H7 (cell line): ENCODE data around the gene SPATA19. TPM values are rescaled to one million over a fixed set of nuclear protein-coding genes. Genes with fewer than 3 reads are reported as not detected.

Source experiments
- DNase-seq: peaks from one replicate; pipeline ENCODE4 v3.0.0; 2012
- H3K27me3 ChIP-seq: 2 replicates; pipeline ENCODE4 v1.6.0; 2011; ENCODE audit warnings: mild to moderate bottlenecking, low read length; ENCODE audit not compliant: control insufficient read depth, insufficient read depth
- H3K36me3 ChIP-seq: replicated peaks from 2 replicates; pipeline ENCODE4 v1.5.1; 2011; ENCODE audit warnings: low read length; ENCODE audit not compliant: control insufficient read depth, insufficient read depth
- H3K4me3 ChIP-seq: 2 replicates; pipeline ENCODE4 v1.5.1; 2011; ENCODE audit warnings: low read depth, mild to moderate bottlenecking, control low read depth, low read length, moderate library complexity; ENCODE audit not compliant: insufficient read depth
- total RNA-seq: library from RNA; depleted of rRNA; stranded (reverse); fragments of >200 nt; shearing (Covaris generic); gene quantifications from 2 replicates; pipeline ENCODE4 v1.2.3, GENCODE V29; 2014

The SPATA19 gene
- total RNA-seq, 1 experiment from 2014 or later: not detected

- peak; percentile 84 for DNase-seq
- no peaks in the 10 kb centered on the region for H3K27me3 ChIP-seq
- no peak overlapping the region for H3K4me3 ChIP-seq
- H3K36me3 ChIP-seq: no peaks in the 10 kb centered on the region
These were observed 14.1 kb downstream of the SPATA19 start for GRCh38 chr11:133830931-133831907.

GRCh38 chr11:133829566-133829965 lies 15.7 kb downstream of the SPATA19 start:
- DNase-seq: no peak
- no peak overlapping the region for H3K4me3 ChIP-seq
- H3K27me3 ChIP-seq: no peaks in the 10 kb centered on the region; the same call in 1 of the 2 replicates
- H3K36me3 ChIP-seq: no peaks in the 10 kb centered on the region

GRCh38 chr11:133828871-133829270 lies 16.4 kb downstream of the SPATA19 start:
- H3K36me3 ChIP-seq: no peaks in the 10 kb centered on the region
- no peaks in the 10 kb centered on the region; the same call in 1 of the 2 replicates for H3K27me3 ChIP-seq
- no peak overlapping the region for H3K4me3 ChIP-seq
- no peak for DNase-seq

- H3K36me3 ChIP-seq: no peaks in the 10 kb centered on the region
- no peaks in the 10 kb centered on the region; the same call in 1 of the 2 replicates for H3K27me3 ChIP-seq
- H3K4me3 ChIP-seq: no peak overlapping the region
- DNase-seq: no peak
These were observed 17.8 kb downstream of the SPATA19 start for GRCh38 chr11:133827556-133827955.

DNA sequence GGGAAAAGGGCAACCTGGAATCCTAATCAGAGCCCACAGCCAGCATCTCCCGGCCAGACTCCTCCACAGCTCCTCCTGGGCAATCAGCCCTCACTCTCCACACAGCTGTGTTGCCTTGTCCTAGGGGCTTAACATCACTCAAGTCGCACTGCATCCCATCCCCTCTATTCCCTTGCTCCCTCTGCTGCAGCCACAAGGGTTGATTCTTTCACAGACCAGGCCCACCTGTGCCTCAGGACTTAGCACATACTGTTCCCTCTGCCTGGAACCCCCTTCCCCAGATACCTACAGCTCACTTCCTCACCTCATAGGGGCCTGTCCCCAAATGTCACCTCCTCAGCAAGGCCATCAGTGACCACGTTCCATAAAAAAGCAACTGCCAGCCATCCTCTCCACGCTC lies 18.4 kb downstream of the SPATA19 start:
- DNase-seq: no peak
- no peaks in the 10 kb centered on the region; the same call in 1 of the 2 replicates for H3K27me3 ChIP-seq
- H3K4me3 ChIP-seq: no peak overlapping the region
- H3K36me3 ChIP-seq: no peaks in the 10 kb centered on the region

GRCh38 chr11:133825666-133826065 lies 19.6 kb downstream of the SPATA19 start:
- H3K36me3 ChIP-seq: no peaks in the 10 kb centered on the region
- H3K4me3 ChIP-seq: no peak overlapping the region
- no peaks in the 10 kb centered on the region; the same call in 1 of the 2 replicates for H3K27me3 ChIP-seq
- DNase-seq: no peak

DNA sequence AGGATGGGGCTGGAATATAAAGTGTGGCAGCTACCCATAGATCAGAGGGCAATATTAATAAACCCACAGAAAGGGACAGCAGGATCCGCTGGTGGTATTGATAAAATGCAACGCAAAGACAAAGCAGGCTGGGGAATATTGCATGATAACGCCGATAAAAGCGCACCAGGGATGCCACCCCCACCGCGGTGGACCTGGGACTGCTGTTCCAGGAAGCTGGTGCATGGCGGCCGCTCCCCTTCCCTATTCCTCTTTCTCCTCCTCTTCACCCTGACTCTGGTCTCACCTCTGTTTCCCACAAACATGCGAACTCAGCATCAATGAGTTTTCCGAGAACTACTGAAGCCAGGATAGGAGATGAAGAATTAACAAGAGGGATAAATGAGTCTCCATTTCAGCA lies 20.2 kb downstream of the SPATA19 start:
- Histone ChIP-seq H3K4me3 (no peak overlapping the region), H3K27me3 (no peaks in the 10 kb centered on the region; the same call in 1 of the 2 replicates), H3K36me3 (no peaks in the 10 kb centered on the region)
- no peak for DNase-seq

DNA sequence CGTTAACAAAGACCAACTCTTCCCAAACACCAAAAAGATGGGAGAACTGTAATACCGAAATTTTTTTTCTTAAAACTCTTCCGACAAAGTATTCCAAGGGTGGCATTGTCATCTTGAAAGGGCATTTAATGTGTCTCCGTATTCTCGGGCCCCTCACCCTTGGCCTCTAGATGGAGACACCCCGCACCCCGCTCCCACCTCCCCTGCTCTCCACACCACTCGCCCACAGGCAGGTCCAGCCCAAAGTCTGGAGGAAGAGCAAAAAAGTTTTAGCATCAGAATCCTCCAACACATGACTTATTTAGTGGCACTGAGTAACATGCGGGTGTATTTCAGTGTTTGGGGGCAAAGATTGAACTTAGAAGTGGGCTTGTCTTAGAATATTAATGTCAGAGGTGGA lies 20.7 kb downstream of the SPATA19 start:
- Histone ChIP-seq H3K4me3 (no peak overlapping the region), H3K27me3 (no peaks in the 10 kb centered on the region; the same call in 1 of the 2 replicates), H3K36me3 (no peaks in the 10 kb centered on the region)
- peak; percentile 73 for DNase-seq

- Histone ChIP-seq H3K4me3 (no peak overlapping the region), H3K27me3 (no peaks in the 10 kb centered on the region; the same call in 1 of the 2 replicates), H3K36me3 (no peaks in the 10 kb centered on the region)
- no peak for DNase-seq
These were observed 21.7 kb downstream of the SPATA19 start for GRCh38 chr11:133823614-133824013.

- Histone ChIP-seq H3K27me3 (no peaks in the 10 kb centered on the region; the same call in 1 of the 2 replicates), H3K4me3 (no peak overlapping the region), H3K36me3 (no peaks in the 10 kb centered on the region)
- DNase-seq: no peak
These were observed 22.1 kb downstream of the SPATA19 start for GRCh38 chr11:133823211-133823610.

GRCh38 chr11:133821776-133822175 lies 23.5 kb downstream of the SPATA19 start:
- no peaks in the 10 kb centered on the region for H3K36me3 ChIP-seq
- DNase-seq: peak; percentile 90
- no peaks in the 10 kb centered on the region; the same call in 1 of the 2 replicates for H3K27me3 ChIP-seq
- H3K4me3 ChIP-seq: no peak overlapping the region

DNA sequence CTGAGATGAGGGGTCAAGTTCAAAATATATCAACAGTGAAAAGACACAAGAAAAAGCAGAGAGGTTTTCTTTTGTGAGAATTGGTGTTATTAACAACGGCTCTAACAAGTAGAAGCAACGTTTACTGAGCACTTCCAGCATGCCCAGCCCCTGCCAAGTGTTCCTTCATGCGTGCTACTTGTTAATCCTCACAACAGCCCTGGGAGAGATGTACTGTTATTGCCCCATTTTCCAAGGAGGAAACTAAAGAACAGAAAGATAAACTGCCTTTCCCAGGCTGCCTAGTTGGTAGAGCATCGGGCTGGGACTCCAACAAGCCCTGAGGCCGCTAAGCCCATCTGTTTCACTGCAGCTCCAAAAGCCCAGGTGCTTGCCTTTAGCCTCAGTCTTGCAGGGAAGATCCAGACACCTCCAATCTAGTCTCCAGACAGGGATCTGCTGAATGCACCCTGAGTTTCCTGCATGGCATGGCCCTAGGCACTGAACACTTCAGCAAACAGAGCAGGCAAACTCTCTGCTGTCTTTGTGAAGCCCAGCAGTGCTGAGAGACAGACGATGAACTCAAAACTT lies 25.5 kb downstream of the SPATA19 start:
- no peak for DNase-seq
- Histone ChIP-seq H3K27me3 (no peaks in the 10 kb centered on the region), H3K4me3 (no peak overlapping the region), H3K36me3 (no peaks in the 10 kb centered on the region)

DNA sequence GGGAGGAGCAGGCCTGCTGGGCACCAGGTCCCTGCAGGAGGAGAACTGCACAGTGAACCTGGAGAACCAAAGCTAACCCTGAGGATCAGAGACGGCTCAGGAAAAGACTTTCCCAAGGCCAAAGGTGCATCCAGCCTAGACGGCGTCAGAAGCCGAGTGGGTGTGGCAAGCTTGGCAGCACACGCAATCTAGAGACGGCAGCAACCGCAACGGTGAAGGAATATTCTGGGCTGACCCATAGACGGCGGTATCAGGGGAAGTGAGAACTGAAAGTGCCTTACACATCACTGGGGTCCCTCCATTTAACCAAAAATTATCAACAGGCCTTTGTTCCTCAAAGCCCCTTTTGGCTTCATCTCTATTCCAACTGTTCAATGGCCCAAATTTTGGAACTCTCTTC lies 26.2 kb downstream of the SPATA19 start:
- no peaks in the 10 kb centered on the region for H3K27me3 ChIP-seq
- H3K36me3 ChIP-seq: no peaks in the 10 kb centered on the region
- H3K4me3 ChIP-seq: no peak overlapping the region
- DNase-seq: no peak

- Histone ChIP-seq H3K36me3 (no peaks in the 10 kb centered on the region), H3K4me3 (no peak overlapping the region), H3K27me3 (no peaks in the 10 kb centered on the region)
- no peak for DNase-seq
These were observed 27.0 kb downstream of the SPATA19 start for GRCh38 chr11:133818302-133818701.

DNA sequence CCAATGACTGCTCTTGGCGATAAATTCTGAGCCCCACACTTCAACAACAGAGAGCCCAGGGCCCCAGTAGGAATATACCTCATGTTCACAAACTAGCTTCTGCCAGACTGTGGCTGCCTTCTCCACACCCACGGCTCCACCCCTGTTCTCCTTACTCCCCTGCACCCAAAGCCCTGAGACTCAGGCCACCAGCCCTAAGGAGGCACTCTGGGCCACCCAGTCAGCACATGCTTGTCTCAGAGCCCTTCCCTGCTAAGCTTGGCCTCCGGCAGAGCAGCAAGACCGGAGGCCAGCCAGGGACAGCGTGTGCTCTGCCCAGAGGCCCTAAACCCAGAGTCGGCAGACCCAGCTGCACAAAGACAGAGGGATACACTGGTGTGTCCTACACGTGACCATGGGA lies 27.9 kb downstream of the SPATA19 start:
- no peaks in the 10 kb centered on the region for H3K36me3 ChIP-seq
- no peak overlapping the region for H3K4me3 ChIP-seq
- H3K27me3 ChIP-seq: no peaks in the 10 kb centered on the region
- DNase-seq: no peak
